HG03064 (cell line): ENCODE data around the gene TRIM22.
"Not testable (repeated sequence)": the region's sequence is repeated elsewhere in the genome, so short reads cannot be mapped to it uniquely, and the experiment has no call there.

Experiments used
- ATAC-seq: cut with Tn5 transposase; IDR thresholded peaks from one replicate; pipeline ENCODE4 v1.9.1; 2021; ENCODE audit warnings: low read depth; ENCODE audit not compliant: unreplicated experiment

Gene TRIM22

DNA sequence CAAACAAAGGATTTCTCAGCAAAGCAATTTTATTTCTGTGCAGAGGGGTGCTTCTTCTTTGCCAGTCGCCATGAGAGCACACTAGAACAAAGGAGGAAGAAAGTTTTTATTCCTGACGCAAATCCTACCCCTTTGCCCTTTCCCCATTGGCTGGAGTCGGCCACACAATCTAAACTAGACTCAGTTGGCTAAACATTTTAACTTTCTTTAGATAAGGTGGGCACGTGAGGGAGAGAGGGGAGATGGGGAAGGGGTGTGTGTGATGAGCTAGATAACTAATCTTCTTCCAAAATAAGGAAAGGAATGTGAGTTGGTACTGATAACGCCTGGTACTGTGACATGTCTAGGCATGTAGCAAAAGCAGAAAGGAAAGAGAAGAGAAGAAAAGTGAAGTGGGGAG is 626 bp downstream of the TRIM22 start:
- no peak for ATAC-seq

DNA sequence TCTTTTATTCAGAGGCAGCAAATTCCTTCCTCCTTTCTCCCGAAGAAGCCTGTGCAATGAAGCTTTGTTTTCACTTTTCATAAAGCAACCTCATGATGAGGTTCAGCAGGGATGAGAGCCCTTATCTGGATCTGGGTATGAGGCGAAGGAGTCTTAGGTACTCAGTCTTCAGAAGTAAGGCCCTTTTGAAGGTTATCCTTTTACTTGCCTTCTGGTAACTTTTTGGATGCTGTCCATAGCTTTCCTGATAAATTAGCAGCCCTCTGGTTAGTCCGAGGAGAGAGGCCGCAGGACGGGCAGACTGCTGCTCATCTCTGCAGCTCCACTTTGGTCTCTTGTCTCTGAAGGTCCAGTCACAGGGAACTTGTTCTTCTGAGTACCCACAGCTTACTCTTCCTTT is 1.1 kb downstream of the TRIM22 start:
- ATAC-seq: no peak

DNA sequence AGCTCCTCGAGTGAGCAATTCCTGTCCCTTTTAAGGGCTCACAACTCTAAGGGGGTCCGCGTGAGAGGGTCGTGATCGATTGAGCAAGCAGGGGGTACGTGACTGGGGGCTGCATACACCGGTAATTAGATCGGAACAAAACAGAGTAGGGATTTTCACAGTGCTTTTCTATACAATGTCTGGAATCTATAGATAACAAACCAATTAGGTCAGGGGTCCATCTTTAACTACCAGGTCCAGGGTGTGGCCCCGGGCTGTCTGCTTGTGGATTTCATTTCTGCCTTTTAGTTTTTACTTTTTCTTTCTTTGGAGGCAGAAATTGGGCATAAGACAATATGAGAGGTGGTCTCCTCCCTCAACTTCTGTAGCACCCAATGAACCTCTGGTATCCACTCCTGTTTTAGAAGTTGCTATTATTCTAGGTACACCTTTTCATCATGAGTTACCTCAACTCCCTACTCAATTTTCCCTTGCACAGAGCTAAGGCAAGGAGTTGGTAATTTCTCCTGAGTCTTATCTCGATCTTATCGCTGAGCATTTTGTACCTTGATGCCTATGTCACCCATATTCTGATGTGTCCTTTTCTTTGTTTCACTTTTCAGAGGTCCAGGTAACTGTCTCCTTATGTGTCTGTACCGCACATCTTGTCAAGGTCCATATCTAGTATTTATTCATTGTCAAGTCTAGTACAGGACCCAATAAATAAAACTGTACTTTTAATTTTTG is 1.8 kb downstream of the TRIM22 start:
- not testable (repeated sequence) for ATAC-seq

DNA sequence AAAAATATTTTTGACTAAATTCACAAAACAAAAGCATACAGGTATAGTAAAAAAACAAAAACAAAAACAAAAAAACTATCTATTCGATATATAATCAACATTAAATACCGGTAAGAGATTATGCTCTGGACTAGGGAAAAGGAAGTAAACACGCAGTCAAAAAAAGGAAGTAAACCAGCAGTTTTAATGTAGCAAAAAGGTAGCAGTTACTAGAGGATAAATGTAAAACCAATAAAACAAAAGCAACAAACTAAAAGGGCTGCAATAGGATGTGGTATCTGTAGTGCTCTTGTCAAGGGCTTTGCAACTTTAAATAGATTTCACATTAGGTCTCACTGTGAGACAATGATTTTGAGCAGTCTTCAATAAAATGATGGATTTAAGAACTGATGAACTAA is 2.4 kb downstream of the TRIM22 start:
- no peak for ATAC-seq

DNA sequence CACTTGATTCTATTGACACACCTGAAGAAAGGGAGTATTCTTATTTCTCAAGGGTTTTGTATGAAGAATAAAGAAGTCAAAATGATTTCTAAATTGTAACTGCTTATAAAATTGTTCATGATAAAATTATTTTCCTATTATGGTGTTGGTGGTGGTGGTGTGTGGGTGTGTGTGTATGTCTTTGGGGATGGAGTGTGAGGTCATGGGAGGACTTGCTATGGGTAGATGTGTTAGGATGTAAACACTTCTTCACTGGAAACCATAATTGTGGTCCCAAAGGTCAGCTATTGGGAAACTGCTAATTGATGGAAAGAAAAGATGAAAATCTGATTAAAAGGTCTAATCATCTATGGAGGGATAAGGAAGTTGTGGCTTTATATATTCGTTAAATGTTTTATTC is 5.1 kb downstream of the TRIM22 start:
- ATAC-seq: no peak

DNA sequence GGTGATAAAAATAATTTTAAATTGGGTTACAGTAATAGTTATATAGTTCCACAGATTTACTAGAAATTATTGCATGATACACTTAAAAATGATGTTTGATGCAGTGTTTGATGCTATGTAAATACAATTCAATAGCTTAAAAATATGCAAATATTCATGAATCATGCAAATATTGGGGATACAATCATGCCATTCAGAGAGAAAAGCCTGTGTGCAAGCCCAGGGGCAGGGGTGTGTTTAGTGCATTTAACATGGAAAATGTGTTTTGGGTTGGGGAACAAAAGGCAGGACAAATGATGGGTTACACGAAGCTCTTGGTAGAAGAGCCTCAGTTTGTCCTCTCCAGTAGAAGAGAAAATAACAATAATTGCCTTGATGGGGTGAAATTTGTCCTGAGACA is 6.0 kb downstream of the TRIM22 start:
- ATAC-seq: no peak

DNA sequence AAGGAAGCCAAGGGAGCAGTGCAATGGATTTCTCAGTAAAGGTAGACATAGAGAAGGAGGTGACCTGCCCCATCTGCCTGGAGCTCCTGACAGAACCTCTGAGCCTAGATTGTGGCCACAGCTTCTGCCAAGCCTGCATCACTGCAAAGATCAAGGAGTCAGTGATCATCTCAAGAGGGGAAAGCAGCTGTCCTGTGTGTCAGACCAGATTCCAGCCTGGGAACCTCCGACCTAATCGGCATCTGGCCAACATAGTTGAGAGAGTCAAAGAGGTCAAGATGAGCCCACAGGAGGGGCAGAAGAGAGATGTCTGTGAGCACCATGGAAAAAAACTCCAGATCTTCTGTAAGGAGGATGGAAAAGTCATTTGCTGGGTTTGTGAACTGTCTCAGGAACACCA is 6.6 kb downstream of the TRIM22 start:
- no peak for ATAC-seq

DNA sequence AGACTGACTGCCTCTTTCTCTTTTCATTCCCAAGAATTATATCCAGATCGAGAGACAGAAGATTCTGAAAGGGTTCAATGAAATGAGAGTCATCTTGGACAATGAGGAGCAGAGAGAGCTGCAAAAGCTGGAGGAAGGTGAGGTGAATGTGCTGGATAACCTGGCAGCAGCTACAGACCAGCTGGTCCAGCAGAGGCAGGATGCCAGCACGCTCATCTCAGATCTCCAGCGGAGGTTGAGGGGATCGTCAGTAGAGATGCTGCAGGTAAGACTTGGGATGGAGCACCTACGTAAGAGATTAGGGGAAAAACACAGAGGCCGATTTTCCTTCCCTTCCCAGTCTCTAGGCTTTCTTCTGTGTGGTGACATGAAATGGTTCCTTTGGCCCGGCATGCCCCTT is 8.7 kb downstream of the TRIM22 start:
- ATAC-seq: no peak

DNA sequence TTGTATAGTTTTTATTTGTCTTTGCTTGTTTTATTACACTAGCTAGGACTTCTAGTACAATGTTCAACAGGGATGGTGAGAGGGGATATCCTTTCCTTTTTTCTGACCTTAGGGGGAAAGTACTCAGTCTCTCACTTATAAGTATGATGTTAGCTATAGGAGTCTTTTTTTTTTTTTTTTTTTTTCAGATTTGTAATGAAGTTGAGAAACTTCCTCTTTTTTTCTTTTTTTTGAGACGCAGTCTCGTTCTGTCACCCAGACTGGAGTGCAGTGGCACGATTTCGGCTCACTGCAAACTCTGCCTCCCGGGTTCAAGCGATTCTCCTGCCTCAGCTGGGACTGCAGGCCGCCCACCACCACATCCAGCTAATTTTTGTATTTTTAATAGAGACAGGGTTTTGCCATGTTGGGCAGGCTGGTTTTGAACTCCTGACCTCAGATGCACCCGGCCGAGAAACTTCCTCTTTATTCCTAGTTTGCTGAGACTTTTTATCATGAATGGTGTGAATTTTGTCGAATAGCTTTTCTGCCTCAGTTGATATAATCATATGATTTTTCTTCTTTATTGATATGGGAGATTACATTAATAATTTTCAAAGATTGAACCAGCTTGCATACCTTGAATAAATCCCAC is 10.9 kb downstream of the TRIM22 start:
- ATAC-seq: no peak

DNA sequence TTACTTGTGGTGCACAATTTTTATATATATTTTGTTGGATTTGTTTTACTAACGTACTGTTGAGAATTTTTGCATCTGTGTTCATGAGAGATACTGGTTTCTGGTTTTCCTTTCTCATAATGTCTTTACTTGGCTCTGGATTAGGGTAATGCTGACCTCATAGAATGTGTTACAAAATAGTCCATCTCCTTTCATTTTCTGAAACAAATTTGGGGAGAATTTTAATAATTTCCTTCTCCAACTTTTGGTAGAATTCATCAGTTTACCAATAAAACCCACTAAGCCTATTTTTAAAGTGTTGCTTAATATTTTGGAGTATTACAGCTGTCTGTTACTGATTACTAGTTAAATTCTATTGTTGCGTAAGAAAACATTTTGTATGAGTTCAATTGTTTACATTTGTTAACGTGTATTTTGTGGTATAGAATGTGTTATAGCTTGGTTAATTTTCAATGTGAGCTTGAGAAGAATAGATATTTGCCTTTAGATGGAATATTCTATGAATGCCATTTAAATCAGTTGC is 11.5 kb downstream of the TRIM22 start:
- ATAC-seq: no peak

DNA sequence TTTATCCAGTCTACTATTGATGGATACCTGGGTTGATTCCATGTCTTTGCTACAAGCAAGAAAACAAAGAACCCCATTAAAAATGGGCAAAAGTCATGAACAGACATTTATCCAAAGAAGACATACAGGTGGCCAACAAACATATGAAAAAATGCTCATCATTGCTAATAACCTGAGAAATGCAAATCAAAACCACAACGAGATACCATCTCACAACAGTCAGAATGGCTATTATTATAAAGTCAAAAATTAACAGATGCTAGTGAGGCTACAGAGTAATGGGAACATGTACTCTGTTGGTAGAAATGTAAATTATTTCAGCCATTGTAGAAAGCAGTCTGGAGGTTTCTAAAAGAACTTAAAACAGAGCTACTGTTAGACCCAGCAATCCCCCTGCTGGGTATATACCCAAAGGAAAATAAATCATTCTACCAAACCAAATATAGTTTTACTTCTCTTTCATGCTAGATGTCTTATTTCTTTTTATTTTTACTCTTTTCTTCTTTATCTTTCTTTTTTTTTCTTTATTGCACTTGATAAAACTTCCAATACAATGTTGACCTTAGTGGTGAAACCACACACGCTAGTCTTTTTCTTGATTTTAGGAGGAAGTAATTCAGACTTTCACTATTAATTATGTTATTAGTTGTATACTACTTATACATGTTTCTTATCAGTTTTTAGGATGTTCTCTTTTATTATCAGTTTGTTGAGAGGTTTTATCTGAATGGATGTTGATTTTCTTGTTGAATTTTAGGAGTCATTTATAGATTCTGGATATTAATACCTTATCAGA is 14.3 kb downstream of the TRIM22 start:
- peak; percentile 72 for ATAC-seq

DNA sequence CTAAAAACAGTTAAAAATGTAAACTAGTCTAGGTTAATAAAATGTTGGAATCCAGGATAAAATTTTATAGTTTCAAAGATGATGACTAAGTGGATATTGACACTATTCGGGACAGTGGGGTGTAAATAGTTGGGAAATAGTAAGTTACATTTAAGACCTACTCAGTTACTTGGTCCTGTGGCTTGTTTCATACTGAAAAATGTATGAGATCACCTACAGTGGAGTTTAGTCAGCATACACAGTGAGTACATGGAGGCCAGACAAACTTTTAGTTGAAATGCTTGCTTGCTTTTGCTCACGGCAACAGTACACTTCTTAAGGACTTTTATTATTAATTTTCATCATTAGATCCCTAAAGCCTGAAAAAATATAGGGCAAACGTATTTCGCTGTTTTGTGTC is 16.1 kb downstream of the TRIM22 start:
- no peak for ATAC-seq

DNA sequence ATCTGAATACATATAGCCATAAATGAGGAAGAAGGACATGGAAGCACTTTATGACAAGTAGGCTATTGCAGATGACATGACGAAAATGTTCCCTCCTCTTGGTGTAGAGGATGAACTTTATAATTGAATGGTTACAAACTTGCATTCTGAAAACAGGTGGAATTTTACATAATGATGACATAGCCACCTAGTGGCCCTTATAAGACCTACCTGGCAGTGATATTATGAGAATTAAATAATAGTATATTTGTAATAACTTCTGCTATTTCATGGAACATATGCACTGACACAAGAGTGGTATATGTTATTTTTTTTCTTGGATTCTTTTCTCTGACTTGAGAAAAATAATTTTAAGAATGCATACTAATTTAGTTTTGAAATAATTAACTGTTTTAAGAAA is 22.9 kb downstream of the TRIM22 start:
- no peak for ATAC-seq

DNA sequence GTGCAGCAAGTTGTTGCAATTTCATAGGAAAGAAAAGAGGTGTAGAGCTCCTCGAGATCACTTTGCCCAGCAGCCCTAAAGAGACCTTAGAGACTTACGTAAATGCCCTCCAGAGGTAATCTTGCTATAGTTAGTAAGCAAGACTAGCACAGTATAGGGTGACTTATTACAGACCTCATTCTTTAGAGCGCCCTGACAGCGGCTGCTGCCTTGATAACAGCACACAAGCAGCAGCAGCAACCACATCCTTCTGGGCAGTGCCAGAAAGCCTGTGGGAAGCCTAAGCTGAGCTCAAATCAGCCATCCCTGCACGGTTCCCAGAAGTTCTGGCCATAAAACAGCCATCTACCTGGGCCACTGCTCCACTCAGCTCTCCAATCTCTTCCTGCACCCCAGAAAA is 24.1 kb downstream of the TRIM22 start:
- no peak for ATAC-seq

DNA sequence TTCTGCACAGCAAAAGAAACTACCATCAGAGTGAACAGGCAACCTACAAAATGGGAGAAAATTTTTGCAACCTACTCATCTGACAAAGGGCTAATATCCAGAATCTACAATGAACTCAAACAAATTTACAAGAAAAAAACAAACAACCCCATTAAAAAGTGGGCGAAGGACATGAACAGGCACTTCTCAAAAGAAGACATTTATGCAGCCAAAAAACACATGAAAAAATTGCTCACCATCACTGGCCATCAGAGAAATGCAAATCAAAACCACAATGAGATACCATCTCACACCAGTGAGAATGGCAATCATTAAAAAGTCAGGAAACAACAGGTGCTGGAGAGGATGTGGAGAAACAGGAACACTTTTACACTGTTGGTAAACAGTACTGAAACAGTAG is 26.9 kb downstream of the TRIM22 start:
- ATAC-seq: not testable (repeated sequence)

DNA sequence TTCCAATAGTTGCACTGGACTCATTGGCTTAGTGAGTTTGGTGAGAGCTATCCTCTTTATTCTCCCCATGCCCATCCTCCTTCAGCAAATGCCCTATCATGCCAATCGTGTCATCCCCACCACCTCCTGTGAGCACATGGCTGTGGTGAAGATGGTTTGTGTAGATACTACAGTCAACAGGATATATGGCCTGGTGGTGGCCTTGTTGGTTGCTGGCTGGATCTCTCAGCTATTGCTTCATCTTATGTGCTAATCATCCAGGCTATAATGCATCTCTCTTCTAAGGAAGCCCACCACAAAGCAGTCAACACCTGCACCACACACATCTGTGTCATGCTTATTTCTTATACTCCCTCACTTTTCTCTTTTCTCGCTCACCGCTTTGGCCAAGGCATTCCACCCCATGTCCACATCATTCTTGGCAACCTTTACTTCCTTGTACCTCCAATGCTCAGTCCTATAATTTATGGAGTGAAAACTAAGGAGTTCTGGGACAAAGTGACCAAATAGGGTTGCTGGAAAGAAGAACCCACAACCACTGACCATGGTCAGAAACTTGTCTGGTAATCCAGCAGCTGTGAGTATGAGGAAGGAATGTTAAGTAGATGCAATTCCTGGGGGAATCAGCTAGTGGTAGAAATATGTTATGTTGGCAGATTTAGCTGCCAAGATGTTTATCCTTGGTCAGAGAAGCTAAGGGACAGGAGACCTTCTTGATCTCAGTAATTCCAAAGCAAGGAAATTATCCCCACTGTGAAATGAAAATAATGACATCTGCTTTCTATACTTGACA is 30.3 kb downstream of the TRIM22 start:
- no peak for ATAC-seq

DNA sequence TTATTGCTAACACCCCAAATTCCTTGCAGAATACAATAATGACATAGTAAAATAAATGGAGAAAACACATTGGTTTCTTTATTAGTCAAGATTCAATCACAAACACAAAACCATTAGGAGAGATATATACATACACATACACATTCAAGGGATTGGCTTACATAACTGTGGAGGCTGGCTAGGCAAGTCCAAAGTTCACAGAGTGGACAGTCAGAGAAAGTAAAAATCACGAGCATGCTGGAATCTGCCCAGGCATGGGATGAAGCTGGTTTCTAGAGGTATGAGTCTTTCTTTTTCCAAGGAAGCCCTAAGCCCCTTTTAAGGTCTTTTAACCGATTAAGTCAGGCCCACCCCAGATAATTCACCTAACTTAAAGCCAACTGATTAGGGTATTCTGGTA is 33.0 kb downstream of the TRIM22 start:
- ATAC-seq: no peak

DNA sequence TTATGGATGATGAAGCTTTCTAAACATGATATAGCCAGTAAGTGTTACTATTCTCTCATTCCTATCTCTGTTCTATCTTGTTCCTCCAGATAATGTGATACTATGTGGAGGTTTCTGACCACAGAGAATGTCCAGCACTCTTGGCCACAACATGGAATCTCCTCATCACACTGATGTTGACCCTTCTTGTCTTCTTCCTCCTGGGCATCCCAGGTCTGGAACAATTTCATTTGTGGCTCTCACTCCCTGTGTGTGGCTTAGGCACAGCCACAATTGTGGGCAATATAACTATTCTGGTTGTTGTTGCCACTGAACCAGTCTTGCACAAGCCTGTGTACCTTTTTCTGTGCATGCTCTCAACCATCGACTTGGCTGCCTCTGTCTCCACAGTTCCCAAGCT is 36.8 kb downstream of the TRIM22 start:
- no peak for ATAC-seq

DNA sequence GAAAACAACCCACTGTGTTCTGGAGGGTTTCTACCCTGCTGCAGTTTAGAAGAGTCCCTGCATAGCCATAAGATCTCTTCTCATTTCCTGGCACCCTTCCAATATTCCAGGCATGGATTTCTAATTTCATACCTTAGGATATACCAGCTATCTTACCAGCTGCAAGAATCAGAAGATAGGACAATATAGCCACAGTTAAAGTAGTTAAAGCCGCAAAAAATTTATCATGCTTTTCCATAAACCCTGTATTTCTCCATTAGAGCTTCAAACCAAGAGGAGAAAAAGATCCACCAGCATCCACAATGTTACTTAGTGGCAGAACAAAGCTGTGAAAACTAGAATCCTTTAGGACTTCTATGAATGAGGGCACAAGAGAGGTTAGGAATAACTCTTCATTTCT is 38.1 kb downstream of the TRIM22 start:
- ATAC-seq: no peak

DNA sequence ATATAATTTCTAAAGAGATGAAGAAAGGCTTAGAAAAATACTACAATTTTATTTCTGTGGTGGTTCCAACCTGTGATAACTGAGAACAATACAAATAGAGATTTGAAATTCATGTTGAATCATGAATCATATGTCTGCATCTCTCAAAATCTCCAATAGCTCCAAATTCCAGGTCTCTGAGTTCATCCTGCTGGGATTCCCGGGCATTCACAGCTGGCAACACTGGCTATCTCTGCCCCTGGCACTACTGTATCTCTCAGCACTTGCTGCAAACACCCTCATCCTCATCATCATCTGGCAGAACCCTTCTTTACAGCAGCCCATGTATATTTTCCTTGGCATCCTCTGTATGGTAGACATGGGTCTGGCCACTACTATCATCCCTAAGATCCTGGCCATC is 46.8 kb downstream of the TRIM22 start, which contains the start of gene OR56B1:
Gene OR56B1 (plus strand): TSS at position 53 of the 400 bp plus-strand sequence. CDS start 69 bp downstream, at position 122.
- no peak for ATAC-seq

DNA sequence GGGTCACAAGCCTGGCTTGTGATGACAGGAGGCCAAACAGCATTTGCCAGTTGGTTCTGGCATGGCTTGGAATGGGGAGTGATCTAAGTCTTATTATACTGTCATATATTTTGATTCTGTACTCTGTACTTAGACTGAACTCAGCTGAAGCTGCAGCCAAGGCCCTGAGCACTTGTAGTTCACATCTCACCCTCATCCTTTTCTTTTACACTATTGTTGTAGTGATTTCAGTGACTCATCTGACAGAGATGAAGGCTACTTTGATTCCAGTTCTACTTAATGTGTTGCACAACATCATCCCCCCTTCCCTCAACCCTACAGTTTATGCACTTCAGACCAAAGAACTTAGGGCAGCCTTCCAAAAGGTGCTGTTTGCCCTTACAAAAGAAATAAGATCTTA is 47.5 kb downstream of the TRIM22 start:
- ATAC-seq: no peak
